H1 (cell line): ENCODE results near the gene PLXNB3. TPM values are rescaled to one million over a fixed set of nuclear protein-coding genes. Genes with fewer than 3 reads are reported as not detected.

Experiments used
- CREB1 ChIP-seq: IDR thresholded peaks from 2 replicates; pipeline ENCODE4 v1.6.1; 2012; ENCODE audit warnings: inconsistent platforms
- JUND ChIP-seq: IDR thresholded peaks from 2 replicates; pipeline ENCODE4 v1.6.1; 2011; ENCODE audit warnings: mild to moderate bottlenecking, improper control_type of control experiment, low read length
- POU5F1 ChIP-seq: IDR thresholded peaks from 2 replicates; pipeline ENCODE4 v1.6.1; 2011; ENCODE audit warnings: low read depth, mild to moderate bottlenecking, low read length, moderate library complexity
- RXRA ChIP-seq: IDR thresholded peaks from 2 replicates; pipeline ENCODE4 v1.6.1; 2011; ENCODE audit warnings: low read depth, mild to moderate bottlenecking, low read length, moderate library complexity; ENCODE audit not compliant: insufficient read depth
- SIRT6 ChIP-seq: IDR thresholded peaks from one replicate; pipeline ENCODE4 v1.7.1; 2012; ENCODE audit warnings: low read length, inconsistent platforms
- SP1 ChIP-seq: IDR thresholded peaks from 2 replicates; pipeline ENCODE4 v1.6.1; 2011; ENCODE audit warnings: low read depth, low read length
- SP2 ChIP-seq: IDR thresholded peaks from 2 replicates; pipeline ENCODE4 v1.6.1; 2012; ENCODE audit warnings: mild to moderate bottlenecking, low read length, inconsistent platforms
- SUZ12 ChIP-seq: fragments of 200-600 bp; sonication (generic); IDR thresholded peaks from 2 replicates; pipeline ENCODE4 v1.6.1; 2012; ENCODE audit warnings: mild to moderate bottlenecking, inconsistent platforms, low read length, moderate library complexity, mixed read lengths
- TEAD4 ChIP-seq: IDR thresholded peaks from 2 replicates; pipeline ENCODE4 v1.6.1; 2012; ENCODE audit warnings: low read depth, low read length, inconsistent platforms, mixed read lengths
- polyA plus RNA-seq, 7 experiments: library from polyadenylated mRNA; depleted of rRNA in 3 of 7; stranded (reverse) in 5 of 7; unstranded in 2 of 7; fragments of >200 nt in 5 of 7; fragments of 200-250 nt in 2 of 7; gene quantifications; 1 replicate in 5 of 7; 2 replicates in 1 of 7; 4 replicates in 1 of 7; pipeline versions ENCODE4 v1.2.1 to v1.2.3, GENCODE V29; 2011 to 2013; ENCODE audit warnings: missing spikeins in 2 of 7, mixed read lengths in 2 of 7
- total RNA-seq: library from RNA; stranded (reverse); fragmentation: NEBNext Ultra II Directional; extraction: Animal tissue kit (Norgen Biotek cat#: 25700); gene quantifications from 2 replicates; pipeline ENCODE4 v1.2.1, GENCODE V29; 2021
- TF ChIP-seq, protein P1 (sequence below): IDR thresholded peaks from 2 replicates; pipeline ENCODE4 v1.6.1; 2011; ENCODE audit warnings: low read length, improper control_type of control experiment

The PLXNB3 gene
- total and polyA plus RNA-seq, 2 of the 8 experiments (the other 6 are each of a cell fraction or from before 2014, with no cell fraction given), result 1.2 to 2.7 TPM

DNA sequence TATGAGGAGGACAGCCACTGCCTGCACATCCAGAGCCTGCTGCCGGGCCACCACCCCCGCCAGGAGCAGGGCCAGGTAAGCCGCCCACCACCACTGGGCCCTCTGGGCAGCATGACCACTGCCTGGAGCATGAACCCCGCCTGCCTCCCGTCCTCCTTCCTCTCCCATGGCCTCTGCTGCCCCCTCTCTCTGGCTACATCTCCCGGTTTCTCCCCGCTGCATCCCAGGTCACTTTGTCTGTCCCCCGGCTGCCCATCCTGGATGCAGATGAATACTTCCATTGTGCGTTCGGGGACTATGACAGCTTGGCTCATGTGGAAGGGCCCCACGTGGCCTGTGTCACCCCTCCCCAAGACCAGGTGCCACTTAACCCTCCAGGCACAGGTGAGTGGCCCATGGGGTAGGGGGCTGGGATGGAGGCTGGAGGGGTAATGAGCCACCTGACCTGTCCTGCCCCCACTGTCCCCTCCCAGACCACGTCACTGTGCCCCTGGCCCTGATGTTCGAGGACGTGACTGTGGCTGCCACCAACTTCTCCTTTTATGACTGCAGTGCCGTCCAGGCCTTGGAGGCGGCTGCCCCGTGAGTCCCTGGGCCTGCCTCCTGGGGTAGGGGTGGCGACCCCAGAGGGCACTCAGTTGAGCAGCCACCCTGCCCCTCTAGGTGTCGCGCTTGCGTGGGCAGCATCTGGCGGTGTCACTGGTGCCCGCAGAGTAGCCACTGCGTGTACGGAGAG lies 6.0 kb downstream of the PLXNB3 start (continued):
- TF ChIP-seq, protein P1, sequence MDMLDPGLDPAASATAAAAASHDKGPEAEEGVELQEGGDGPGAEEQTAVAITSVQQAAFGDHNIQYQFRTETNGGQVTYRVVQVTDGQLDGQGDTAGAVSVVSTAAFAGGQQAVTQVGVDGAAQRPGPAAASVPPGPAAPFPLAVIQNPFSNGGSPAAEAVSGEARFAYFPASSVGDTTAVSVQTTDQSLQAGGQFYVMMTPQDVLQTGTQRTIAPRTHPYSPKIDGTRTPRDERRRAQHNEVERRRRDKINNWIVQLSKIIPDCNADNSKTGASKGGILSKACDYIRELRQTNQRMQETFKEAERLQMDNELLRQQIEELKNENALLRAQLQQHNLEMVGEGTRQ, result no peak
- no peak for TF ChIP-seq POU5F1
- TF ChIP-seq RXRA, result no peak
- TF ChIP-seq SUZ12, result no peak
- no peak for TF ChIP-seq SIRT6
- no peak for TF ChIP-seq SP1
- no peak for TF ChIP-seq TEAD4
- TF ChIP-seq CREB1, result no peak
- TF ChIP-seq JUND, result no peak
- TF ChIP-seq SP2, result no peak
